Stromal cell of bone marrow (primary cell): Measurements from ENCODE around the gene BABAM2.
"Not testable (repeated sequence)": the region's sequence is repeated elsewhere in the genome, so short reads cannot be mapped to it uniquely, and the experiment has no call there.

Source experiments
- DNase-seq: peaks from one replicate; pipeline ENCODE4 v3.0.0-alpha.2; 2012; ENCODE audit warnings: low read depth

BABAM2 gene

GRCh38 chr2:28082131-28082530 is 191.6 kb downstream of the BABAM2 start:
- DNase-seq: no peak

- DNase-seq: no peak
These were observed 192.9 kb downstream of the BABAM2 start for GRCh38 chr2:28083476-28083875.

GRCh38 chr2:28084564-28084963 is 194.0 kb downstream of the BABAM2 start:
- DNase-seq: no peak

- DNase-seq: no peak
These were observed 194.7 kb downstream of the BABAM2 start for GRCh38 chr2:28085201-28085600.

GRCh38 chr2:28086611-28087010 is 196.1 kb downstream of the BABAM2 start:
- DNase-seq: no peak

- DNase-seq: no peak
These were observed 198.4 kb downstream of the BABAM2 start for GRCh38 chr2:28088970-28089369.

GRCh38 chr2:28089486-28089885 is 199.0 kb downstream of the BABAM2 start:
- DNase-seq: no peak

- no peak for DNase-seq
These were observed 202.8 kb downstream of the BABAM2 start for GRCh38 chr2:28093308-28093707.

GRCh38 chr2:28093768-28094167 is 203.2 kb downstream of the BABAM2 start:
- DNase-seq: no peak

GRCh38 chr2:28094739-28095138 is 204.2 kb downstream of the BABAM2 start:
- DNase-seq: no peak

- no peak for DNase-seq
These were observed 205.1 kb downstream of the BABAM2 start for GRCh38 chr2:28095622-28096021.

GRCh38 chr2:28096421-28096820 is 205.9 kb downstream of the BABAM2 start:
- DNase-seq: no peak

GRCh38 chr2:28098501-28099225 is 208.1 kb downstream of the BABAM2 start:
- no peak for DNase-seq

- no peak for DNase-seq
These were observed 210.6 kb downstream of the BABAM2 start for GRCh38 chr2:28101123-28101522.

- DNase-seq: no peak
These were observed 211.4 kb downstream of the BABAM2 start for GRCh38 chr2:28101892-28102291.

GRCh38 chr2:28102455-28102874 is 211.9 kb downstream of the BABAM2 start:
- peak; percentile 86 for DNase-seq

GRCh38 chr2:28103611-28104010 is 213.1 kb downstream of the BABAM2 start:
- DNase-seq: no peak

GRCh38 chr2:28108143-28108542 is 217.6 kb downstream of the BABAM2 start:
- no peak for DNase-seq

- not testable (repeated sequence) for DNase-seq
These were observed 223.2 kb downstream of the BABAM2 start for GRCh38 chr2:28113771-28114170.

- DNase-seq: no peak
These were observed 226.6 kb downstream of the BABAM2 start for GRCh38 chr2:28117104-28117596.

- no peak for DNase-seq
These were observed 229.1 kb downstream of the BABAM2 start for GRCh38 chr2:28119631-28120030.

GRCh38 chr2:28128281-28128950 is 237.9 kb downstream of the BABAM2 start:
- no peak for DNase-seq

- DNase-seq: no peak
These were observed 239.6 kb downstream of the BABAM2 start for GRCh38 chr2:28129955-28130695.
